Thoracic aorta endothelial cell (primary cell): ENCODE measurements around the gene UIMC1. TPM values are rescaled to one million over a fixed set of nuclear protein-coding genes. Genes with fewer than 3 reads are reported as not detected.

Experiments
- total RNA-seq: library from RNA; depleted of rRNA; stranded (reverse); fragments of >200 nt; gene quantifications from 2 replicates; pipeline ENCODE4 v1.2.3, GENCODE V29; 2012

UIMC1 gene
- 52.5 and 67.3 TPM in 2 replicates for total RNA-seq

GRCh38 chr5:177006265-177006972 lies at the start of gene UIMC1:
TSS of gene UIMC1 (minus strand) at chr5:177006779. CDS start at chr5:176982615, 24,164 bp downstream.

DNA sequence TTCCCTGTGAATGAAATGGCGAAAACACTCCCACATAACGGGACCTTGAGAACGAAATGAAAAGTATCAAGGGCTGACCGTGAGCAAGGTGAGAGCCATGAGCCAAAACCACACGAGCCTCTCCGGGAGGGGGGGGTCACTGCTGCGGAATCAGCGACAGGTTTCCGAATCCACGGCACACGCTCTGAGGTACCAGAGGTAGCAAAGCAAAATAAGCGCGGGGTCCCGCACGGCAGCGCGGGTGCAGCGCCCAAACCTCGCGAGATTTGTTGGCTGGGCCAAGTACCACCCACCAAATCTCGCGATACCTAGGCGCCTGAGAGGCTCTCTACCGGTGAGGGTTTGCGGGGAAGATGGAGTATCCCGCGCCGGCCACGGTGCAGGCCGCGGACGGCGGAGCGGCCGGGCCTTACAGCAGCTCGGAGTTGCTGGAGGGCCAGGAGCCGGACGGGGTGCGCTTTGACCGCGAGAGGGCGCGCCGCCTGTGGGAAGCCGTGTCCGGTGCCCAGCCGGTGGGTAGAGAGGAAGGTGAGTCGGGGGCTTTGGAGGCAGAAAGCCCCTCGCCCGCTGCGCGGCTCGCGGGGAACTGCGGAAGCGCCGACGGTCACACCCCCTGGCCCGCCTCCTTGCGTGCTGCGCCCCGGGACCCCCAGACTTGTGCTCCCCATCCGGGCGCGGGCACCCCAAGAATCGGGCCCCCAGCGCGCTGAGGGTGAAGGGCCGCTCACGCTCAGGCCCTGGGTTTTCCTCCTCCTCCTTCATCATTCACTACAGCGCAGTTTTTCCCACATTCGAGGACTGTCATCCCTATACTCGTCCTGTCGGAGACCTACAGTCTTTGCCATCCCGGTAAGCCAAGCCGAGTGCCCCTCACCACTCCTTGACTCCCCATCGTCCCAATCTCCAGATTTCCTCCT lies 16.1 kb upstream of the UIMC1 start, which contains the start of gene ZNF346:
Gene ZNF346, plus strand, starts transcription at position 311 of the 917 bp plus-strand sequence. Its CDS starts 43 bp downstream, at position 354.

DNA sequence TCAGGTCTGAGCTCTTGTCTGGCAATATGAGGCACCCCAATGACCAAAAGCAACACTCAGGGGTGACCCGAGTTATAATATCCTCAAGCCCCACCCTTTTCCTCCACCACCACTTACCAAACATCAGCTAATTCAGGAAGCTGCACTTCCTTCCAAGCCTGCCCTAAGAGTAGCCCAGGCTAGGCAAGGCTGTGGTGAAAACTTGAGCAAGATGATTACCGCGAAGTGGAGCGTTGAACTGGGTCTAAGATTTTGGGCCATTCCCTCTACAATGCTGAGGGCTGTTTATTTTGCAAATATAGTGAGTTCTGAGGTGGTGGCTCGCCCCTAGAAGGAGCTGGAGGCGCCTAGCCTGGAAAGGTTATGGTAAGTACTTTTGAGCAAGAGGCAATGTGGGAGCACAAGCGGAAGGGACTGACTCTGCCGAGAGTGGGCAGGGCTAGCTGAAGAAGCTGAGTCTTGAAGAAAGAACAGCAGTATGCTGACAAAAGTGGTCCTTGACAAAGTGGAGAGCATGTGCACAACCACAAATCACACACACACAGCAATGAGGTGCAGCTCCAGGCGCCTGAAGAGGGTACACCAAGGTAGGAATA lies 107.2 kb downstream of the UIMC1 start, which contains the start of gene HK3:
Gene HK3, minus strand, starts transcription at position 51 of the 596 bp plus-strand sequence. CDS start 3,187 bp downstream, outside the sequence.

Other genes with a start within 250 kb of the UIMC1 start
- gene UNC5A, start 196.2 kb downstream of the UIMC1 start, total RNA-seq: 0.22 and 0.66 TPM in 2 replicates
- not detected in 2 replicates for gene HK3, start 107.4 kb downstream of the UIMC1 start, total RNA-seq
- 26.3 and 33.2 TPM in 2 replicates for gene ZNF346, start 15.9 kb upstream of the UIMC1 start, total RNA-seq
- 1.9 and 4.2 TPM in 2 replicates for gene FGFR4, start 80.1 kb upstream of the UIMC1 start, total RNA-seq
- 75.9 and 83.3 TPM in 2 replicates for gene NSD1, start 127.0 kb upstream of the UIMC1 start, total RNA-seq